HCT116 (cell line): ENCODE results near the gene CDC42EP4. TPM values are rescaled to one million over a fixed set of nuclear protein-coding genes. Genes with fewer than 3 reads are reported as not detected.

Source experiments
- ATAC-seq: fragments of 200-7000 bp; cut with Tn5 transposase; 2 replicates; pipeline ENCODE4 v1.9.1; 2020; ENCODE audit warnings: mild to moderate bottlenecking, moderate library complexity
- BruUV-seq: library from RNA; stranded (reverse); fragments of 400-500 nt; replicated peaks from 2 replicates; lab custom pipeline; 2021; lab: Mats Ljungman, UMichigan
- CTCF ChIA-PET: fragments of 300-600 bp; sonication (Branson Sonifier 250); formaldehyde crosslinking; loops from one replicate; lab custom pipeline; 2021; ENCODE audit warnings: antibody characterized with exemption; lab: Charles Lee
- POLR2A ChIA-PET: fragments of 300-600, 350-600 bp; sonication (Branson Sonifier 250); formaldehyde crosslinking; loops from one replicate; lab custom pipeline; 2021; ENCODE audit warnings: antibody characterized with exemption; lab: Charles Lee
- RAD21 ChIA-PET, 2 experiments: fragments of 300-600 bp; sonication (Branson Sonifier 250); formaldehyde crosslinking; loops; one replicate each; lab custom pipeline; 2023; ENCODE audit warnings: low total read pairs in 2 of 2; ENCODE audit not compliant: uncharacterized antibody in 2 of 2, unreplicated experiment in 2 of 2, low non-redundant PET in 1 of 2; lab: Charles Lee
- DNase-seq: peaks from one replicate; pipeline ENCODE4 v3.0.0-alpha.2; 2010; ENCODE audit warnings: low read depth, low spot score
- H2AFZ ChIP-seq: fragments of 200-600 bp; shearing (Covaris generic), sonication (generic); 2 replicates; pipeline ENCODE4 v1.6.1; 2017; ENCODE audit warnings: low read depth, mixed run types, mixed read lengths, antibody characterized with exemption, low read length; ENCODE audit not compliant: poor library complexity, severe bottlenecking
- H3K27ac ChIP-seq: 2 replicates; pipeline ENCODE4 v1.5.1; 2012; ENCODE audit warnings: low read depth, low read length
- H3K27me3 ChIP-seq: fragments of 200-600 bp; sonication (generic); 2 replicates; pipeline ENCODE4 v1.6.1; 2016; ENCODE audit warnings: mixed run types, low read length, mixed read lengths; ENCODE audit not compliant: insufficient read depth
- H3K36me3 ChIP-seq, 2 experiments: fragments of 200-500 bp in 1 of 2; fragments of 200-600 bp in 1 of 2; sonication (Bioruptor generic) in 1 of 2; sonication (generic) in 1 of 2; 2 replicates each; pipeline versions ENCODE4 v1.5.1 to v1.6.1; 2014 to 2016; ENCODE audit warnings: low read length in 2 of 2, inconsistent platforms in 1 of 2, mixed read lengths in 1 of 2, mixed run types in 1 of 2; ENCODE audit not compliant: insufficient read depth in 2 of 2, control insufficient read depth in 1 of 2
- H3K4me1 ChIP-seq, 2 experiments: fragments of 200-600 bp in 1 of 2; sonication (generic) in 1 of 2; 2 replicates each; pipeline versions ENCODE4 v1.5.1 to v1.6.1; 2012 to 2017; ENCODE audit warnings: low read length in 2 of 2, inconsistent platforms in 1 of 2, mild to moderate bottlenecking in 1 of 2, mixed read lengths in 1 of 2, mixed run types in 1 of 2, moderate library complexity in 1 of 2; ENCODE audit not compliant: insufficient read depth in 2 of 2, control insufficient read depth in 1 of 2
- H3K4me2 ChIP-seq: fragments of 200-600 bp; sonication (generic); 2 replicates; pipeline ENCODE4 v1.6.1; 2017; ENCODE audit warnings: mixed run types, low read length, mixed read lengths
- H3K4me3 ChIP-seq, 2 experiments: fragments of 200-600 bp in 1 of 2; sonication (generic) in 1 of 2; replicated peaks in 1 of 2; 2 replicates each; pipeline ENCODE4 v1.5.1; 2011 to 2016; ENCODE audit warnings: low read length in 2 of 2, control low read depth in 1 of 2, low read depth in 1 of 2, mild to moderate bottlenecking in 1 of 2, mixed read lengths in 1 of 2, mixed run types in 1 of 2
- H3K79me2 ChIP-seq: fragments of 200-600 bp; sonication (generic); 2 replicates; pipeline ENCODE4 v1.6.1; 2017; ENCODE audit warnings: mild to moderate bottlenecking, mixed run types, low read length, moderate library complexity, mixed read lengths; ENCODE audit not compliant: insufficient read depth
- H3K9ac ChIP-seq: fragments of 200-600 bp; sonication (generic); 2 replicates; pipeline ENCODE4 v1.6.1; 2016; ENCODE audit warnings: low read length, mixed read lengths
- H3K9me2 ChIP-seq: fragments of 200-600 bp; sonication (generic), shearing (Covaris generic); 2 replicates; pipeline ENCODE4 v1.6.1; 2017; ENCODE audit warnings: mixed run types, mild to moderate bottlenecking, moderate library complexity; ENCODE audit not compliant: insufficient read depth
- H3K9me3 ChIP-seq, 2 experiments: fragments of 200-500 bp in 1 of 2; fragments of 200-600 bp in 1 of 2; sonication (Bioruptor generic) in 1 of 2; sonication (generic) in 1 of 2; 2 replicates each; pipeline ENCODE4 v1.6.1; 2014 to 2017; ENCODE audit warnings: low read length in 2 of 2, mixed read lengths in 2 of 2, inconsistent platforms in 1 of 2, low read depth in 1 of 2, mild to moderate bottlenecking in 1 of 2, mixed run types in 1 of 2, moderate library complexity in 1 of 2; ENCODE audit not compliant: control insufficient read depth in 1 of 2, insufficient read depth in 1 of 2
- H4K20me1 ChIP-seq: fragments of 200-600 bp; sonication (generic), shearing (Covaris generic); 2 replicates; pipeline ENCODE4 v1.6.1; 2017; ENCODE audit warnings: mixed run types, mild to moderate bottlenecking, moderate library complexity; ENCODE audit not compliant: insufficient read depth
- CBX3 ChIP-seq: IDR thresholded peaks from 2 replicates; pipeline ENCODE4 v1.6.1; 2012; ENCODE audit warnings: low read depth
- EGR1 ChIP-seq: IDR thresholded peaks from 2 replicates; pipeline ENCODE4 v1.6.1; 2012; ENCODE audit warnings: low read depth
- ELF1 ChIP-seq: IDR thresholded peaks from 2 replicates; pipeline ENCODE4 v1.6.1; 2012; ENCODE audit warnings: low read depth, borderline replicate concordance
- EZH2phosphoT487 ChIP-seq: fragments of 200-600 bp; IDR thresholded peaks from 2 replicates; pipeline ENCODE4 v1.6.1; 2018; ENCODE audit warnings: antibody characterized with exemption, borderline replicate concordance
- FOSL1 ChIP-seq: IDR thresholded peaks from 2 replicates; pipeline ENCODE4 v1.6.1; 2012; ENCODE audit warnings: low read depth
- JUND ChIP-seq: IDR thresholded peaks from 2 replicates; pipeline ENCODE4 v1.6.1; 2012
- POLR2A ChIP-seq: IDR thresholded peaks from 2 replicates; pipeline ENCODE4 v1.7.0; 2011; ENCODE audit warnings: borderline replicate concordance; ENCODE audit not compliant: insufficient read depth, insufficient read length; ENCODE audit errors: extremely low read depth
- POLR2AphosphoS5 ChIP-seq: IDR thresholded peaks from 2 replicates; pipeline ENCODE4 v1.6.1; 2011; ENCODE audit warnings: mild to moderate bottlenecking, low read depth, low read length, moderate library complexity
- RAD21 ChIP-seq: IDR thresholded peaks from 2 replicates; pipeline ENCODE4 v1.6.1; 2012; ENCODE audit warnings: low read depth, mild to moderate bottlenecking
- SP1 ChIP-seq: IDR thresholded peaks from 2 replicates; pipeline ENCODE4 v1.6.1; 2012; ENCODE audit warnings: low read depth
- SRF ChIP-seq: IDR thresholded peaks from 2 replicates; pipeline ENCODE4 v1.6.1; 2012; ENCODE audit warnings: low read depth
- TCF7L2 ChIP-seq: IDR thresholded peaks from 2 replicates; pipeline ENCODE4 v1.7.0; 2011; ENCODE audit warnings: borderline replicate concordance, inconsistent platforms; ENCODE audit not compliant: insufficient read depth, insufficient read length; ENCODE audit errors: extremely low read depth
- YY1 ChIP-seq: IDR thresholded peaks from 2 replicates; pipeline ENCODE4 v1.6.1; 2011; ENCODE audit warnings: low read length, low read depth, moderate library complexity, mild to moderate bottlenecking; ENCODE audit not compliant: insufficient replicate concordance; ENCODE audit errors: extremely low read depth
- ZNF274 ChIP-seq: fragments of 200-500 bp; sonication (Bioruptor generic); IDR thresholded peaks from 2 replicates; pipeline ENCODE4 v1.6.1; 2014; ENCODE audit warnings: mild to moderate bottlenecking, low read depth, low read length, inconsistent platforms
- intact Hi-C: fragments of 100-400 bp; cut with micrococcal nuclease; formaldehyde crosslinking; loops from 2 replicates; pipeline ENCODE4 v1.10.0; 2022
- total RNA-seq: library from RNA; stranded (reverse); gene quantifications from one replicate; pipeline ENCODE4 v1.2.1, GENCODE V29; 2021; ENCODE audit not compliant: unreplicated experiment
- TF ChIP-seq, protein P1 (sequence below), 3 experiments: fragments of 200-600 bp in 1 of 3; sonication (generic) in 1 of 3; IDR thresholded peaks in 2 of 3; conservative IDR thresholded peaks in 1 of 3; 2 replicates each; pipeline ENCODE4 v1.5.1; 2012 to 2017; ENCODE audit warnings: low read depth in 2 of 3, low read length in 2 of 3, antibody characterized with exemption in 1 of 3, borderline replicate concordance in 1 of 3, control low read depth in 1 of 3, mild to moderate bottlenecking in 1 of 3, mixed read lengths in 1 of 3, mixed run types in 1 of 3, moderate library complexity in 1 of 3; ENCODE audit not compliant: insufficient read depth in 1 of 3
- TF ChIP-seq, protein P2 (sequence below): IDR thresholded peaks from 2 replicates; pipeline ENCODE4 v1.6.1; 2012; ENCODE audit warnings: low read depth
- TF ChIP-seq, protein P3 (sequence below): IDR thresholded peaks from 2 replicates; pipeline ENCODE4 v1.6.1; 2012

Gene CDC42EP4
- total RNA-seq, 1 experiment from 2014 or later = 54.9 TPM

GRCh38 chr17:73338566-73339197, 26.9 kb upstream of the CDC42EP4 start:
- BruUV-seq = no TSS peak
- no peak for ATAC-seq
- H3K9me2 ChIP-seq = no peaks in the 10 kb centered on the region
- no peaks in the 10 kb centered on the region for H3K9me3 ChIP-seq
- no peak overlapping the region for H3K4me3 ChIP-seq
- H3K79me2 ChIP-seq = no peaks in the 10 kb centered on the region
- intact Hi-C loops = no loop called here
- ChIA-PET RAD21 (no interaction called here), CTCF (no interaction called here), POLR2A (interaction anchor here (0.6 to 1.0 kb wide), 3 partner anchors 16 to 30 kb away, joined by 3 to 4 read pairs (median 4); no protein-coding TSS in a partner anchor)
- no peak overlapping the region for H2AFZ ChIP-seq
- H3K4me2 ChIP-seq = no peak overlapping the region
- H4K20me1 ChIP-seq = no peaks in the 10 kb centered on the region
- H3K27ac ChIP-seq = no peak overlapping the region
- H3K36me3 ChIP-seq = no peaks in the 10 kb centered on the region
- no peak for DNase-seq
- peaks cover 11 to 39% of the 10 kb centered on the region in 2 experiments for H3K4me1 ChIP-seq
- H3K9ac ChIP-seq = no peak overlapping the region
- H3K27me3 ChIP-seq = no peaks in the 10 kb centered on the region
- TF ChIP-seq RAD21 (no peak), POLR2A (no peak), SP1 (no peak), YY1 (no peak), POLR2AphosphoS5 (no peak), FOSL1 (no peak), EZH2phosphoT487 (no peak), JUND (no peak), ZNF274 (no peak), SRF (no peak), EGR1 (no peak), ELF1 (no peak), TCF7L2 (no peak), CBX3 (no peak)
- TF ChIP-seq, protein P1, sequence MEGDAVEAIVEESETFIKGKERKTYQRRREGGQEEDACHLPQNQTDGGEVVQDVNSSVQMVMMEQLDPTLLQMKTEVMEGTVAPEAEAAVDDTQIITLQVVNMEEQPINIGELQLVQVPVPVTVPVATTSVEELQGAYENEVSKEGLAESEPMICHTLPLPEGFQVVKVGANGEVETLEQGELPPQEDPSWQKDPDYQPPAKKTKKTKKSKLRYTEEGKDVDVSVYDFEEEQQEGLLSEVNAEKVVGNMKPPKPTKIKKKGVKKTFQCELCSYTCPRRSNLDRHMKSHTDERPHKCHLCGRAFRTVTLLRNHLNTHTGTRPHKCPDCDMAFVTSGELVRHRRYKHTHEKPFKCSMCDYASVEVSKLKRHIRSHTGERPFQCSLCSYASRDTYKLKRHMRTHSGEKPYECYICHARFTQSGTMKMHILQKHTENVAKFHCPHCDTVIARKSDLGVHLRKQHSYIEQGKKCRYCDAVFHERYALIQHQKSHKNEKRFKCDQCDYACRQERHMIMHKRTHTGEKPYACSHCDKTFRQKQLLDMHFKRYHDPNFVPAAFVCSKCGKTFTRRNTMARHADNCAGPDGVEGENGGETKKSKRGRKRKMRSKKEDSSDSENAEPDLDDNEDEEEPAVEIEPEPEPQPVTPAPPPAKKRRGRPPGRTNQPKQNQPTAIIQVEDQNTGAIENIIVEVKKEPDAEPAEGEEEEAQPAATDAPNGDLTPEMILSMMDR (IDR thresholded peaks at IDR 0.05 in 2 of 3, conservative IDR thresholded peaks at IDR 0.05 in 1 of 3; ENCODE audit: borderline replicate concordance in 1 of 3, insufficient read depth in 1 of 3, low read depth in 2 of 3, low read length in 2 of 3) = no peak
- TF ChIP-seq, protein P2, sequence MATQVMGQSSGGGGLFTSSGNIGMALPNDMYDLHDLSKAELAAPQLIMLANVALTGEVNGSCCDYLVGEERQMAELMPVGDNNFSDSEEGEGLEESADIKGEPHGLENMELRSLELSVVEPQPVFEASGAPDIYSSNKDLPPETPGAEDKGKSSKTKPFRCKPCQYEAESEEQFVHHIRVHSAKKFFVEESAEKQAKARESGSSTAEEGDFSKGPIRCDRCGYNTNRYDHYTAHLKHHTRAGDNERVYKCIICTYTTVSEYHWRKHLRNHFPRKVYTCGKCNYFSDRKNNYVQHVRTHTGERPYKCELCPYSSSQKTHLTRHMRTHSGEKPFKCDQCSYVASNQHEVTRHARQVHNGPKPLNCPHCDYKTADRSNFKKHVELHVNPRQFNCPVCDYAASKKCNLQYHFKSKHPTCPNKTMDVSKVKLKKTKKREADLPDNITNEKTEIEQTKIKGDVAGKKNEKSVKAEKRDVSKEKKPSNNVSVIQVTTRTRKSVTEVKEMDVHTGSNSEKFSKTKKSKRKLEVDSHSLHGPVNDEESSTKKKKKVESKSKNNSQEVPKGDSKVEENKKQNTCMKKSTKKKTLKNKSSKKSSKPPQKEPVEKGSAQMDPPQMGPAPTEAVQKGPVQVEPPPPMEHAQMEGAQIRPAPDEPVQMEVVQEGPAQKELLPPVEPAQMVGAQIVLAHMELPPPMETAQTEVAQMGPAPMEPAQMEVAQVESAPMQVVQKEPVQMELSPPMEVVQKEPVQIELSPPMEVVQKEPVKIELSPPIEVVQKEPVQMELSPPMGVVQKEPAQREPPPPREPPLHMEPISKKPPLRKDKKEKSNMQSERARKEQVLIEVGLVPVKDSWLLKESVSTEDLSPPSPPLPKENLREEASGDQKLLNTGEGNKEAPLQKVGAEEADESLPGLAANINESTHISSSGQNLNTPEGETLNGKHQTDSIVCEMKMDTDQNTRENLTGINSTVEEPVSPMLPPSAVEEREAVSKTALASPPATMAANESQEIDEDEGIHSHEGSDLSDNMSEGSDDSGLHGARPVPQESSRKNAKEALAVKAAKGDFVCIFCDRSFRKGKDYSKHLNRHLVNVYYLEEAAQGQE = no peak
- TF ChIP-seq, protein P3, sequence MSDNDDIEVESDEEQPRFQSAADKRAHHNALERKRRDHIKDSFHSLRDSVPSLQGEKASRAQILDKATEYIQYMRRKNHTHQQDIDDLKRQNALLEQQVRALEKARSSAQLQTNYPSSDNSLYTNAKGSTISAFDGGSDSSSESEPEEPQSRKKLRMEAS = no peak
